Trophoblast cell (in vitro differentiated cells and primary cell): Measurements from ENCODE around the gene PPCDC. TPM values are rescaled to one million over a fixed set of nuclear protein-coding genes. Genes with fewer than 3 reads are reported as not detected.

Experiments used
- DNase-seq, 2 donors: peaks; one replicate each; pipeline ENCODE4 v3.0.0-alpha.2; 2016
- H2AFZ ChIP-seq: 2 replicates; pipeline ENCODE4 v1.6.1; 2013; ENCODE audit warnings: low read length, moderate library complexity, mild to moderate bottlenecking; ENCODE audit not compliant: insufficient read depth, poor library complexity
- H2AK5ac ChIP-seq: 2 replicates; pipeline ENCODE4 v1.6.1; 2013; ENCODE audit warnings: mild to moderate bottlenecking, low read length
- H2BK120ac ChIP-seq: 2 replicates; pipeline ENCODE4 v1.6.1; 2013; ENCODE audit warnings: low read length, mild to moderate bottlenecking, moderate library complexity; ENCODE audit not compliant: insufficient read depth, poor library complexity
- H2BK12ac ChIP-seq: 2 replicates; pipeline ENCODE4 v1.6.1; 2013; ENCODE audit warnings: mild to moderate bottlenecking, low read length, moderate library complexity
- H2BK5ac ChIP-seq: 2 replicates; pipeline ENCODE4 v1.6.1; 2013; ENCODE audit warnings: low read length, low read depth, moderate library complexity, mild to moderate bottlenecking; ENCODE audit not compliant: poor library complexity
- H3K14ac ChIP-seq: 2 replicates; pipeline ENCODE4 v1.6.1; 2013; ENCODE audit warnings: mild to moderate bottlenecking, low read length
- H3K18ac ChIP-seq: 2 replicates; pipeline ENCODE4 v1.6.1; 2013; ENCODE audit warnings: mild to moderate bottlenecking, low read length
- H3K23ac ChIP-seq: 2 replicates; pipeline ENCODE4 v1.6.1; 2013; ENCODE audit warnings: low read length
- H3K27ac ChIP-seq: 2 replicates; pipeline ENCODE4 v1.5.1; 2013; ENCODE audit warnings: low read depth, mild to moderate bottlenecking, inconsistent platforms, low read length, moderate library complexity
- H3K27me3 ChIP-seq: 2 replicates; pipeline ENCODE4 v1.6.1; 2013; ENCODE audit warnings: inconsistent platforms, mild to moderate bottlenecking, low read length, moderate library complexity; ENCODE audit not compliant: insufficient read depth
- H3K36me3 ChIP-seq, 2 experiments: 1 replicate in 1 of 2; 2 replicates in 1 of 2; pipeline ENCODE4 v1.6.1; 2013; ENCODE audit warnings: low read length in 2 of 2, mild to moderate bottlenecking in 2 of 2, moderate library complexity in 1 of 2; ENCODE audit not compliant: insufficient read depth in 2 of 2, control insufficient read depth in 1 of 2
- H3K4ac ChIP-seq: 2 replicates; pipeline ENCODE4 v1.6.1; 2013; ENCODE audit warnings: low read depth, mild to moderate bottlenecking, low read length, moderate library complexity
- H3K4me1 ChIP-seq, 2 experiments: 1 replicate in 1 of 2; 2 replicates in 1 of 2; pipeline ENCODE4 v1.6.1; 2013; ENCODE audit warnings: low read length in 2 of 2, mild to moderate bottlenecking in 2 of 2, moderate library complexity in 1 of 2; ENCODE audit not compliant: insufficient read depth in 2 of 2, control insufficient read depth in 1 of 2
- H3K4me2 ChIP-seq: 2 replicates; pipeline ENCODE4 v1.6.1; 2013; ENCODE audit warnings: inconsistent platforms, mild to moderate bottlenecking, low read length, moderate library complexity
- H3K4me3 ChIP-seq: 2 replicates; pipeline ENCODE4 v1.5.1; 2013; ENCODE audit warnings: mild to moderate bottlenecking, low read depth, low read length, inconsistent platforms
- H3K79me1 ChIP-seq: one replicate; pipeline ENCODE4 v1.6.1; 2013; ENCODE audit warnings: low read length
- H3K79me2 ChIP-seq: 2 replicates; pipeline ENCODE4 v1.6.1; 2013; ENCODE audit warnings: low read length, mild to moderate bottlenecking; ENCODE audit not compliant: control insufficient read depth, insufficient read depth, poor library complexity
- H3K9ac ChIP-seq: 2 replicates; pipeline ENCODE4 v1.6.1; 2013; ENCODE audit warnings: mild to moderate bottlenecking, low read length
- H3K9me3 ChIP-seq: 2 replicates; pipeline ENCODE4 v1.6.1; 2013; ENCODE audit warnings: low read depth, mild to moderate bottlenecking, control low read depth, inconsistent platforms, low read length; ENCODE audit not compliant: insufficient read depth
- H4K12ac ChIP-seq: 2 replicates; pipeline ENCODE4 v1.6.1; 2013; ENCODE audit warnings: low read depth, mild to moderate bottlenecking, low read length, moderate library complexity
- H4K8ac ChIP-seq: 2 replicates; pipeline ENCODE4 v1.6.1; 2013; ENCODE audit warnings: low read depth, mild to moderate bottlenecking, low read length, moderate library complexity
- H4K91ac ChIP-seq: one replicate; pipeline ENCODE4 v1.6.1; 2013; ENCODE audit warnings: low read depth, mild to moderate bottlenecking, low read length, moderate library complexity
- WGBS: extraction: QIAGEN DNeasy Blood & Tissue Kit; methylation state at CpG from one replicate; pipeline ENCODE4 v1.1.7; 2013; ENCODE audit warnings: missing lambda C conversion rate; ENCODE audit not compliant: insufficient read length, insufficient coverage; ENCODE audit errors: extremely low coverage; 5-methylcytosine and 5-hydroxymethylcytosine counted together
- polyA plus RNA-seq: library from polyadenylated mRNA; stranded (reverse); fragments of 200-250 nt; gene quantifications from 2 replicates; pipeline ENCODE4 v1.2.3, GENCODE V29; 2013

Gene PPCDC, protein sequence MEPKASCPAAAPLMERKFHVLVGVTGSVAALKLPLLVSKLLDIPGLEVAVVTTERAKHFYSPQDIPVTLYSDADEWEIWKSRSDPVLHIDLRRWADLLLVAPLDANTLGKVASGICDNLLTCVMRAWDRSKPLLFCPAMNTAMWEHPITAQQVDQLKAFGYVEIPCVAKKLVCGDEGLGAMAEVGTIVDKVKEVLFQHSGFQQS
- polyA plus RNA-seq, result 5.5 and 5.9 TPM in 2 replicates

DNA sequence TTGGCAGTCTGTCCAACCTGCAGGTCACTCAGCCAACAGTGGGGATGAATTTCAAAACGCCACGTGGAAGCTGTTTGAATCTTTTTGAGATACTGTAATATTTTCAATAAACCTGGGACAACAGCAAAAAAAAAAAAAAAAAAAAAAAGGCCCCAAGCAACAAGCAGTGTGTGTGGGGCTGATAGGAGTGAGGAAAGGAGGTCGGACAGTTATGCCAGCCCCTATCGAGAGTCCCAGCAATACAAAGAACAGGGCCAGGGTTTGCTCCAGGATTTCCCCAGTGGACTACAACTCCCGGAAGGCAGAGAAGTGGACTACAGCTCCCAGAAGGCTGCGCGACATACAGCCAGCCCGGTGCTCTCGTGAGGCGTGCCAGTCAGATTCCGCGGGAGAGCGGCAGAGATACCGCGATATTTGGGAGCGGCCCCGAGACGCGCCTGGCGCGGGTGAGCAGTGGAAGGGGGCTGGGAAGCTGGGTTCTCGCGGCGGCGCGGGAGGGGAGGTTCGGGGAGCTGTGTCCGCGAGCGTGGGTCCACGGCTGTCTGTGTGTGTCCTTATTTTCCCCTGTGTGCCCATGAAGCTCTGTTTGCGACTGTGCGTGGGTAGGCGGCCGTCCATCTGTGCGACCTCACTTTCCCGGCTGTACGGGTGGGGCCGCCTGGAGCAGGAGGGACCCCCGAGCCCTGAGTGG, at the start of gene PPCDC:
PPCDC (plus strand) TSS at position 410 of the 691 bp plus-strand sequence. CDS start 4,729 bp downstream, outside the sequence.
- H3K23ac ChIP-seq, result no peak within 1 kb of the TSS
- no peak within 1 kb of the TSS for H2BK12ac ChIP-seq
- no CpG with 5 or more reads among the region's 40 CpGs for WGBS
- H3K4me2 ChIP-seq, result peak within 1 kb of the TSS; percentile 77
- peaks cover 2 to 6% of the 10 kb centered on the region in 2 experiments for H3K36me3 ChIP-seq
- peak within 1 kb of the TSS; percentile 98 for H3K4me3 ChIP-seq
- H3K9ac ChIP-seq, result peak within 1 kb of the TSS; percentile 99
- peaks cover 0 to 2% of the 10 kb centered on the region in 2 experiments for H3K4me1 ChIP-seq
- peaks cover 3% of the 10 kb centered on the region for H3K79me1 ChIP-seq
- H3K79me2 ChIP-seq, result peaks cover 3% of the 10 kb centered on the region
- DNase-seq, result peak; percentile 95 to 99
- H3K14ac ChIP-seq, result peak within 1 kb of the TSS; percentile 99
- H3K18ac ChIP-seq, result peak within 1 kb of the TSS; percentile 96
- peak within 1 kb of the TSS; percentile 95 for H4K12ac ChIP-seq
- peak within 1 kb of the TSS; percentile 57 for H2BK5ac ChIP-seq
- H4K91ac ChIP-seq, result peak within 1 kb of the TSS; percentile 97
- H2AK5ac ChIP-seq, result peak within 1 kb of the TSS; percentile 74
- H2BK120ac ChIP-seq, result peak within 1 kb of the TSS; percentile 86
- H4K8ac ChIP-seq, result peak within 1 kb of the TSS; percentile 99
- H2AFZ ChIP-seq, result peak within 1 kb of the TSS; percentile 97
- peak within 1 kb of the TSS; percentile 95 for H3K4ac ChIP-seq
- peak within 1 kb of the TSS; percentile 50 for H3K27ac ChIP-seq
- H3K27me3 ChIP-seq, result no peaks in the 10 kb centered on the region
- no peaks in the 10 kb centered on the region for H3K9me3 ChIP-seq

DNA sequence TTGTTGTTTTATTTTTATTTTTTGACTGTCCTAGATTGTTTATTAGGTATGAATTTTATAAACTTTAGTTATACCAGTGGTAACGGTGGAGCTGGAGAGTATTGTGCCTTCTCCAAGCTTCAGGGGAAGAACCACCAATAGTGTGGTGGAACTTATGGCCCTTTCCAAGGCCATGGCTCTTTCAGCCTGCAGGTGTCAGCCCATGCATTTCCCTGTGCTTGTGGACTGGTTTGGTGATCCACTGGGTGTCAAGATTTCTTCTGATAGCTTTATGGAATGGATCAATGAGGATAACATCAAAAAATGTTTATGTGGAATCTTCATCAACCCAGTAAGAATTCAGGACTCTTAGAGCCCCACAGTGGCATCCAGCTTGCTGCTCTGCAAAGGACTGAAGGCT, 47.2 kb upstream of the PPCDC start:
- no peak overlapping the region for H3K18ac ChIP-seq
- H3K79me1 ChIP-seq, result no peaks in the 10 kb centered on the region
- H3K4me2 ChIP-seq, result no peak overlapping the region
- no peak overlapping the region for H3K4me3 ChIP-seq
- no peak overlapping the region for H4K91ac ChIP-seq
- H3K27ac ChIP-seq, result no peak overlapping the region
- H2BK120ac ChIP-seq, result no peak overlapping the region
- H2AK5ac ChIP-seq, result no peak overlapping the region
- H3K23ac ChIP-seq, result no peak overlapping the region
- H3K9ac ChIP-seq, result no peak overlapping the region
- no peak overlapping the region for H4K12ac ChIP-seq
- H2BK12ac ChIP-seq, result no peak overlapping the region
- no peaks in the 10 kb centered on the region for H3K4me1 ChIP-seq
- no peaks in the 10 kb centered on the region for H3K9me3 ChIP-seq
- H2BK5ac ChIP-seq, result no peak overlapping the region
- no peak for DNase-seq
- no peak overlapping the region for H4K8ac ChIP-seq
- H3K14ac ChIP-seq, result no peak overlapping the region
- H3K4ac ChIP-seq, result no peak overlapping the region
- H2AFZ ChIP-seq, result no peak overlapping the region
- no peaks in the 10 kb centered on the region for H3K36me3 ChIP-seq
- no peaks in the 10 kb centered on the region for H3K27me3 ChIP-seq
- H3K79me2 ChIP-seq, result no peaks in the 10 kb centered on the region
- no CpG with 5 or more reads among the region's 1 CpG for WGBS

DNA sequence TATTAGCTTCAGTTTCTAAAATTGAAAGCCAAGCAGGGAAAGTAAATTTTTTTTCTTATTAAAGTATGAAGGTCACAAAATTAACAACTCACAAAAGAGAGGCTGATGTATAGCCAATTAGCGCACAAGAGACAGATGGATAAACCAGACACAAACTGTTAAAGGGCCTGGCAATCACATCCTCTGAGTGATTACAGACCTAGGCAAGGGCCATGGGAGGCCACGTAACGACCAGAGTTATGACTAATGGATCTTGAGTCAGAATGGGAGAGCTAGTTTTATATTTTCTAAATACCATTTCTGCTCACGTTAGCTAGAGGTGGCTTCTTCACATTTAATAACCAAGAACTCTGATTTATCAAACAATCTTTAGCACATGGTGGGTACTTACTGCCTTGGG, 45.8 kb upstream of the PPCDC start:
- WGBS, result no CpG with 5 or more reads among the region's 4 CpGs

DNA sequence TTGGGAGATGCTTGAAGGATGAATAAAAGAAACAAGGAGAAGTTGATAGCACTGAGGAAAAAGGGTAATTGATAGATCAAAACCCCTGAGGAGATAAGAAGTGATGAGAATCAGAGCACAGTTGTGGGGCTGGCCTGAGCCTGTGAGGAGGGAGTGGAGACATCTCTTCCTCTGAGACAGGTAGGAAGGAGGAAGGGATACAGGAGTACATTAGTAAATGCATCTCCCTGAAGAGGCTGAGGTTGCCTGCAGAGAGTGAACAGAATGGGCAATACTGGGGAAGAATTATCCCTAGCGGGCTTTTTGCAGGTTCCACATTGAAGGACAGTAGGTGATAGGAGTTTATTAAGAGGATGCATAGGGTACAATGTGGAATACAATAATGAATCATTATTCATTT, 45.3 kb upstream of the PPCDC start:
- no peaks in the 10 kb centered on the region for H3K27me3 ChIP-seq
- no peak overlapping the region for H4K12ac ChIP-seq
- no peak overlapping the region for H3K4me2 ChIP-seq
- DNase-seq, result no peak
- H3K36me3 ChIP-seq, result no peaks in the 10 kb centered on the region
- no peak overlapping the region for H3K14ac ChIP-seq
- no peaks in the 10 kb centered on the region for H3K9me3 ChIP-seq
- H2AK5ac ChIP-seq, result no peak overlapping the region
- no peaks in the 10 kb centered on the region for H3K79me1 ChIP-seq
- H3K23ac ChIP-seq, result no peak overlapping the region
- no peak overlapping the region for H4K8ac ChIP-seq
- no peak overlapping the region for H3K27ac ChIP-seq
- no peak overlapping the region for H2BK120ac ChIP-seq
- H2BK12ac ChIP-seq, result no peak overlapping the region
- no CpG with 5 or more reads among the region's 1 CpG for WGBS
- H3K18ac ChIP-seq, result no peak overlapping the region
- no peak overlapping the region for H2AFZ ChIP-seq
- H3K4me3 ChIP-seq, result no peak overlapping the region
- H2BK5ac ChIP-seq, result no peak overlapping the region
- H3K9ac ChIP-seq, result no peak overlapping the region
- no peak overlapping the region for H4K91ac ChIP-seq
- H3K79me2 ChIP-seq, result no peaks in the 10 kb centered on the region
- H3K4ac ChIP-seq, result no peak overlapping the region
- no peaks in the 10 kb centered on the region for H3K4me1 ChIP-seq

More for the DNA sequence above, 45.8 kb upstream of the PPCDC start:
- Histone ChIP-seq H3K36me3 (no peaks in the 10 kb centered on the region), H3K4me3 (no peak overlapping the region), H4K12ac (no peak overlapping the region), H3K27me3 (no peaks in the 10 kb centered on the region), H3K9me3 (no peaks in the 10 kb centered on the region), H2AFZ (no peak overlapping the region), H2BK5ac (no peak overlapping the region), H2BK12ac (no peak overlapping the region), H4K8ac (no peak overlapping the region), H3K18ac (no peak overlapping the region), H3K79me1 (no peaks in the 10 kb centered on the region), H3K4ac (no peak overlapping the region), H2BK120ac (no peak overlapping the region), H4K91ac (no peak overlapping the region), H3K23ac (no peak overlapping the region), H3K14ac (no peak overlapping the region), H3K79me2 (no peaks in the 10 kb centered on the region), H3K4me1 (no peaks in the 10 kb centered on the region), H3K27ac (no peak overlapping the region), H3K9ac (no peak overlapping the region), H2AK5ac (no peak overlapping the region), H3K4me2 (no peak overlapping the region)
- no peak for DNase-seq
